ENCODE measurements around the gene KCNH4.

GRCh38 chr17:42141382-42141781, 39.6 kb downstream of the KCNH4 start:
- TF ChIP-seq POLR2AphosphoS5 (IDR thresholded peaks at IDR 0.05; ENCODE audit: low read depth, low read length), result no peak
- TF ChIP-seq POLR2A (IDR thresholded peaks at IDR 0.05; ENCODE audit: low read depth, low read length), result no peak
- TF ChIP-seq PAX5 (IDR thresholded peaks at IDR 0.05; ENCODE audit: insufficient read depth, low read length, severe bottlenecking), result no peak
- no peak for TF ChIP-seq SPI1 (IDR thresholded peaks at IDR 0.05; ENCODE audit: low read depth, low read length)
- no peak for TF ChIP-seq TAF1 (IDR thresholded peaks at IDR 0.05; ENCODE audit: low read depth, low read length)
- TF ChIP-seq POU2F2 (IDR thresholded peaks at IDR 0.05; ENCODE audit: low read depth, low read length), result no peak

Data from GM12891 (cell line).